Activated gamma-delta T cell treated with Interleukin-2 at 50 U/mL for 16 hours (primary cell): Measurements from ENCODE around the gene SEL1L3.
"Not testable (repeated sequence)": the region's sequence is repeated elsewhere in the genome, so short reads cannot be mapped to it uniquely, and the experiment has no call there.

Experiments used
- DNase-seq: peaks from one replicate; pipeline ENCODE4 v3.0.0-alpha.2; 2020

SEL1L3 gene

GRCh38 chr4:25862411-25863346 is at the start of gene SEL1L3:
TSS of gene SEL1L3 (minus strand) at chr4:25862988. CDS start at chr4:25862836, 152 bp downstream.
- peak; percentile 39 for DNase-seq

GRCh38 chr4:25911356-25911755 is 48.6 kb upstream of the SEL1L3 start:
- no peak for DNase-seq

GRCh38 chr4:25908491-25908901 is 45.7 kb upstream of the SEL1L3 start:
- DNase-seq, result no peak

- not testable (repeated sequence) for DNase-seq
Measured at GRCh38 chr4:25906113-25906512, 43.3 kb upstream of the SEL1L3 start.

- no peak for DNase-seq
Measured at GRCh38 chr4:25905371-25905770, 42.6 kb upstream of the SEL1L3 start.

GRCh38 chr4:25904748-25905082 is 41.9 kb upstream of the SEL1L3 start:
- DNase-seq, result no peak

- DNase-seq, result no peak
Measured at GRCh38 chr4:25903900-25904747, 41.3 kb upstream of the SEL1L3 start.

GRCh38 chr4:25901030-25901430 is 38.2 kb upstream of the SEL1L3 start:
- DNase-seq, result no peak

GRCh38 chr4:25900310-25900709 is 37.5 kb upstream of the SEL1L3 start:
- no peak for DNase-seq

GRCh38 chr4:25896776-25897539 is 34.2 kb upstream of the SEL1L3 start:
- no peak for DNase-seq

GRCh38 chr4:25892796-25893195 is 30.0 kb upstream of the SEL1L3 start:
- DNase-seq, result no peak

GRCh38 chr4:25890571-25891485 is 28.0 kb upstream of the SEL1L3 start:
- no peak for DNase-seq

GRCh38 chr4:25889589-25890503 is 27.1 kb upstream of the SEL1L3 start:
- DNase-seq, result no peak

GRCh38 chr4:25888781-25889180 is 26.0 kb upstream of the SEL1L3 start:
- DNase-seq, result no peak

GRCh38 chr4:25884031-25884782 is 21.4 kb upstream of the SEL1L3 start:
- no peak for DNase-seq

- no peak for DNase-seq
Measured at GRCh38 chr4:25883565-25883964, 20.8 kb upstream of the SEL1L3 start.

- no peak for DNase-seq
Measured at GRCh38 chr4:25882226-25882625, 19.4 kb upstream of the SEL1L3 start.

- DNase-seq, result no peak
Measured at GRCh38 chr4:25881193-25881592, 18.4 kb upstream of the SEL1L3 start.

- DNase-seq, result no peak
Measured at GRCh38 chr4:25879991-25880651, 17.3 kb upstream of the SEL1L3 start.
